ENCODE measurements around the gene SH3D21. TPM values are rescaled to one million over a fixed set of nuclear protein-coding genes. Genes with fewer than 3 reads are reported as not detected.

The SH3D21 gene
- total and polyA plus RNA-seq, 10 donors, result 1.7 to 9.4 (median 4.0) TPM

- H3K27ac ChIP-seq, result peak overlapping the region; percentile 62 to 90 (median 84)
- no peaks in the 10 kb centered on the region for H3K9me3 ChIP-seq
- WGBS, 5 donors, result 8 to 21% (median 16%) methylated on average over 5 to 9 of the region's 9 CpGs
- H3K4me3 ChIP-seq, result peak overlapping the region in 5 of 8 donors; percentile 62 to 91 (median 74)
- H3K27me3 ChIP-seq (replicated peaks in 1 of 7), result peaks cover 0 to 54% (median 0%) of the 10 kb centered on the region in 7 donors
- H3K4me1 ChIP-seq, result peaks cover 19 to 79% (median 57%) of the 10 kb centered on the region in 6 donors
- no peak for DNase-seq
- intact Hi-C loops (cut with DNase I; ENCODE audit: low total_unique reads), result no loop called here
- H3K36me3 ChIP-seq, result peaks cover 0 to 7% (median 0%) of the 10 kb centered on the region in 6 donors
- peak; percentile 20 to 65 (median 59) for TF ChIP-seq POLR2AphosphoS5 (IDR thresholded peaks at IDR 0.05)
- no peak for TF ChIP-seq CTCF (IDR thresholded peaks at IDR 0.05 in 8 of 11, conservative IDR thresholded peaks at IDR 0.05 in 3 of 11)
- TF ChIP-seq POLR2A (IDR thresholded peaks at IDR 0.05), result no peak
Measured at GRCh38 chr1:36324353-36324703, 18.2 kb downstream of the SH3D21 start.

- H3K4me3 ChIP-seq, result no peak overlapping the region
- TF ChIP-seq POLR2AphosphoS5 (IDR thresholded peaks at IDR 0.05), result no peak
- TF ChIP-seq CTCF (IDR thresholded peaks at IDR 0.05 in 8 of 11, conservative IDR thresholded peaks at IDR 0.05 in 3 of 11), result no peak
- TF ChIP-seq POLR2A (IDR thresholded peaks at IDR 0.05), result no peak
- H3K27me3 ChIP-seq (replicated peaks in 1 of 7), result peaks cover 0 to 45% (median 0%) of the 10 kb centered on the region in 7 donors
- WGBS, 5 donors, result 54 to 65% (median 57%) methylated on average over 6 of the region's 6 CpGs
- DNase-seq, result no peak
- intact Hi-C loops (cut with DNase I; ENCODE audit: low total_unique reads), result no loop called here
- H3K9me3 ChIP-seq, result no peaks in the 10 kb centered on the region
- peaks cover 0 to 7% (median 0%) of the 10 kb centered on the region in 6 donors for H3K36me3 ChIP-seq
- H3K4me1 ChIP-seq, result peaks cover 18 to 73% (median 44%) of the 10 kb centered on the region in 6 donors
- H3K27ac ChIP-seq, result peak overlapping the region in 5 of 8 donors; percentile 19 to 88 (median 84)
Measured at GRCh38 chr1:36326499-36326898, 20.3 kb downstream of the SH3D21 start.

GRCh38 chr1:36327421-36328087 is 21.4 kb downstream of the SH3D21 start:
- Histone ChIP-seq H3K4me1 (peaks cover 13 to 62% (median 34%) of the 10 kb centered on the region in 6 donors), H3K27ac (peak overlapping the region in 3 of 8 donors; percentile 1 to 43 (median 19)), H3K9me3 (no peaks in the 10 kb centered on the region), H3K4me3 (no peak overlapping the region), H3K36me3 (no peaks in the 10 kb centered on the region), H3K27me3 (replicated peaks in 1 of 7) (peaks cover 0 to 36% (median 0%) of the 10 kb centered on the region in 7 donors)
- no peak for TF ChIP-seq POLR2A (IDR thresholded peaks at IDR 0.05)
- TF ChIP-seq POLR2AphosphoS5 (IDR thresholded peaks at IDR 0.05), result no peak
- intact Hi-C loops (cut with DNase I; ENCODE audit: low total_unique reads), result no loop called here
- no peak for DNase-seq
- 84 to 97% (median 91%) methylated on average over 8 to 9 of the region's 9 CpGs for WGBS, 5 donors

- no peak for TF ChIP-seq POLR2AphosphoS5 (IDR thresholded peaks at IDR 0.05)
- no peak for TF ChIP-seq POLR2A (IDR thresholded peaks at IDR 0.05)
- no peak for TF ChIP-seq CTCF (IDR thresholded peaks at IDR 0.05 in 8 of 11, conservative IDR thresholded peaks at IDR 0.05 in 3 of 11)
- no peak for DNase-seq
- Histone ChIP-seq H3K4me1 (peaks cover 13 to 57% (median 31%) of the 10 kb centered on the region in 6 donors), H3K36me3 (no peaks in the 10 kb centered on the region), H3K27me3 (replicated peaks in 1 of 7) (peaks cover 0 to 31% (median 0%) of the 10 kb centered on the region in 7 donors), H3K9me3 (no peaks in the 10 kb centered on the region), H3K4me3 (no peak overlapping the region), H3K27ac (peak overlapping the region in 4 of 8 donors; percentile 1 to 43 (median 30))
- intact Hi-C loops (cut with DNase I; ENCODE audit: low total_unique reads), result no loop called here
- WGBS, 5 donors, result 69 to 93% (median 86%) methylated on average over 2 to 6 of the region's 6 CpGs
Measured at GRCh38 chr1:36328088-36328480, 21.9 kb downstream of the SH3D21 start.

Data from spleen (tissue), 11 donors.